NOMO-1 (cell line): ENCODE results near the gene SLC22A15.
A peak's percentile ranks its signal among the peaks of the same experiment; 100 is the strongest.
"Not testable (repeated sequence)": the region's sequence is repeated elsewhere in the genome, so short reads cannot be mapped to it uniquely, and the experiment has no call there.

Experiments used
- DNase-seq, 2 experiments: peaks; one replicate each; lab custom pipeline; 2025; ENCODE audit not compliant: unreplicated experiment in 2 of 2; lab: John Stamatoyannopoulos, UW

SLC22A15 gene

DNA sequence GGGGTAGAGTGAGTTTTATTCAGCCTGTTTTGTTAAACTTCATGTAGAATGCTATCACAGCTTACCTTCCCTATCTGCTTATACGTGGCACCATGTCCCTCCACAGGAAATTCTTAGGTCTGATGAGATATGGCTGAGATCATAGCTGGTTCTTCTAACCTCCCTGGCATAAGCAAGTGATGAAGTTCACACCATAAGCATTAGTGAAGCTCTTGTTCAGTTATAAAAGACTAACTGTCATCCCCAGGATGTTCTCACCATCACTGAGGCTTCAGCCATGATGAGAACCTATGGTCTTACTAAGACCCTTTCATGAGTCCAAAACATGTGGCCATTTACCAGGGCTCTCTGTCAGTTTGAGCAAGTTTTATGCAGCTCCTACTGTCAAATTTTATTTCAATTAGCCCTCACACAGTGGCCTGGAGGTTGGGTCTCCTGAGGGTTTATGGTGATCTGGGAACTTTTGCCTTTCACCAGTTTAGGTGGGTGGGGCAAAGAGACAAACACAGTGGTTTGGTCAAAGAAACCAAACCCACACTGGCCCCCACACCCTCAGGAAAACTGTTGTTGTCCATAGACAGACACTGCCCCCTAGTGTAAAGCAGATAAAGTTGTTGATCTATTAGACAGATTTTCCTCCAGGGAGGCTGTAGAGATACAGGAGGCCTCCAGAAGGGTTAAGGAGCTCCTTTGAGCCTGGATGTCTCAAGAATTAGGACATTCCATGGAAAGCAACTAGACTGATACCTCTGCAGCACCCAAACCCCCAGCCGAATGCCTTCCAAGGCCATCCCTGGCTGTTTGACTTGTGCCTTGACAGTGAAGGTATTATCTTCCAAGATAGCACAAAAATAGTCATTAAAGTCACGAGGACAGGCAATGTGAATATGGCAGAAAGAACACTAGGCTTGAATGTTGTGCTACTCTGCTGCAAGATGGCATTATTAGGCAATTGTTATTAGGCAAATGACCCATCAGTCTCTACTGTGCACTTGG, 5.0 kb downstream of the SLC22A15 start:
- DNase-seq, result peak; percentile 57 to 75

DNA sequence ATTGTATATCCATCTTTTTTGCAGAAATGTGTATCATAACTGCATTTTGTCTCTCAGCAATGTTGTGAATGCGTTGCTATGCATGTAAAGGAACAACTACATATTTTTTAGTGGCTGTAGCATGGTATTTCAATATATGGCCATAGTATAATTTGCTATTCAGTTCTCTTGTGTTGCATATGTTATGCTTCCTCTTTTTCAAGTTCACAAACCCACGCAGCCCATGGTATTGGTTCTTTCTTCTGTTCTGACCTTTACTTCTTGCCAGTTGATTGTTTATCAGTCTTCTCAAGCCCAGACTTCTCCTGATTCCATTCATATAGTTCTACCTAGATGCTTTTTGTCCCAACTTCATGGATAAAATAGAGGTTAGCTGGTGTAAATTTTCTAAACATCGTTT, 6.1 kb downstream of the SLC22A15 start:
- DNase-seq, result peak; percentile 12 to 80

DNA sequence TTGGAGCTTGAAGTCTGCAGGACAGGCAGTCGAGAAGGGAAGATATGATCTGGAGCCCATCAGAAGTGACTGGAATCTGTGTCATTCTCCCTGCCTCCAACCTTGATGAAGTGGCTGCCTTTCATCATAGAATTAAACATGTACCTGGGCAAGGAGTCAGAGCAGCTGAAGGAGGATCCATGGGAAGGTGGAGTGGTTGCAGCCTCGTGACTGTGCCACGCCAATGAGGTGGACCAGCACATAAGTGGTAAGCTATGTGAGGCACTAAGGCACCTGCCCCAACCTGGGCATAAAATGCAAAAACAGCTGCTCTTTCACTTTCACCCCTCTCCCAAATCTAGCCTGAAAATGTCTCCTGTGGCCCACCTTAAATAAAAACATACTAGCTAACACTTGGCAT, 7.3 kb downstream of the SLC22A15 start:
- DNase-seq, result no peak

DNA sequence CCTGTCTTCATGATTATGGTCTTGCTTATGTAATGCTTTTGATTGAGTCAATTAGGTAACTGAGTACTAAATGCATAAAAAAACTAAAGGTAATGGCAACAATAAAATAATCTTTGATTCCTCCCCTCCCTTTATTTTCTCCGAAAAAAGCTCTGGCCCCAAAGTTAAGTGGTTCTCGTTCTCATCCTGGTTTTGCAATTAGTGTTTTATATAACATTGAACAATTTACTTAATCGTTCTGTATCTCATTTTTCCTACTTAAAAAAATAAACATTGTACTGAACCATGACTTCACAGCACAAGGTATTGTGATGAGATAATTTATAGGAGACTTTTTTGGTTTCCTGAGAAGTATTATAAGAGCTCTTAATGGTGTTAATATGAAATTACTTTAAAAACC, 11.3 kb downstream of the SLC22A15 start:
- DNase-seq, result no peak

DNA sequence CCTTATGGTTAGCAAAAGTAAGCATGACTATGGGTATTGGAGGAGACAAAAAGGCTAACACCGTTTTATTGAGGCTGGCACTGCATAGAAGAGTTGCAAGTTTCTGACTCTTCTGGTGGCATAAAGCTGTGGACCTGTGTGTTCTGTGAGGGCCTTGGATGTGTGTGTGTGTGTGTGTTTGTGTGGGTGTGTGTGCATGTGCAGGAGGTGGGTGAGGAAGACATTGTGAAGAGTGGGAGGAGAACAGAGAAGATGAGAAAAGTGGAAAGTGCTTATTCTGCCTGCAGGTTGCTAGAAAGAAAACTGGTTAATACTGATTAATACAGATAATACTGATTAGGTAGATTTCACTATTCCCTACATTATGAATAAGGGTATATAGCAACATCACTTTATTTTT, 12.6 kb downstream of the SLC22A15 start:
- DNase-seq, result no peak

DNA sequence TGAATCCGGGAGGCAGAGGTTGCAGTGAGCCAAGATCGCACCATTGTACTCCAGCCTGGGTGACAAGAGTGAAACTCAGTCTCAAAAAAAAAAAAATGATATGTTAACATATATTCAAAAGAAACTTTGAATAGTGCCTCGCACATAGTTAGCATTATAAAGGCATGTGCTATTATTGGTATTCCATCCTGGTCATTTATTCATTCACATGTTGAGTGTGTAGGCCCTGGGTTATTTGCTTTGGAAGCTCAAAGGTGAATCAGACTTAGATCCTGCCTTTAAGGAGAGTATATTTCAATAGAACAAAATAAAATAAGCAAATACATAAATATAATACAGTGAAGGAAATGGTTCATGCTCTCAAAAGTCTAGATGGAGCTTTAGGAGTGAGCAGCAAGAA, 13.4 kb downstream of the SLC22A15 start:
- DNase-seq, result no peak

DNA sequence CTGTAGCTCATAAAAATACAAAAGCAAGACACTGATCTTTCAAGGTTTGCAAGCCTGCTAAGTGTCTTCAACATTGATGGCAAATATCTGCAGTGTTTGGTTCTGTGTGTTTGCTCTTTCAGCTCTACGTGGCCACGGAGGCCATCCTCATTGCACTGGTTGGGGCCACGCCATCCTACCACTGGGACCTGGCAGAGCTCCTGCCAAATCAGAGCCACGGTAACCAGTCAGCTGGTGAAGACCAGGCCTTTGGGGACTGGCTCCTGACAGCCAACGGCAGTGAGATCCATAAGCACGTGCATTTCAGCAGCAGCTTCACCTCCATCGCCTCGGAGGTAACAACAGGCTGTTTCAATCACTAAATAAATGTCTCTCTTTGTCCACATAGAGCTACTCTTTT, 15.6 kb downstream of the SLC22A15 start:
- DNase-seq, result no peak

DNA sequence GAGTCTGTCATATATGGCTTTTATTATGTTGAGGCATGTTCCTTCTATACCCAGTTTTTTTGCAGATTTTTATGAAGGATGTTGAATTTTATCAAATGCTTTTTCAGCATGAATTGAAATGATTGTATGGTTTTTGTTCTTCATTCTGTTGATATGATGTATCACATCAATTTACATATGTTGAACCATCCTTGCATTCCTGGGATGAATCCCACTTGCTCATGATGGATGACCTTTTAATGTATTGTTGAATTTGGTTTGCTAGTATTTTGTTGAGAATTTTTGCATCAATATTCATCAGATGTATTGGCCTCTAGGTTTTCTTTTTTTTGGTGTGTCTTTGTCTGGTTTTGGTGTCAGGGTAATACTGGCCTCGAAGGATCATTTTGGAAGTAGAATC, 21.6 kb downstream of the SLC22A15 start:
- DNase-seq, result not testable (repeated sequence)

DNA sequence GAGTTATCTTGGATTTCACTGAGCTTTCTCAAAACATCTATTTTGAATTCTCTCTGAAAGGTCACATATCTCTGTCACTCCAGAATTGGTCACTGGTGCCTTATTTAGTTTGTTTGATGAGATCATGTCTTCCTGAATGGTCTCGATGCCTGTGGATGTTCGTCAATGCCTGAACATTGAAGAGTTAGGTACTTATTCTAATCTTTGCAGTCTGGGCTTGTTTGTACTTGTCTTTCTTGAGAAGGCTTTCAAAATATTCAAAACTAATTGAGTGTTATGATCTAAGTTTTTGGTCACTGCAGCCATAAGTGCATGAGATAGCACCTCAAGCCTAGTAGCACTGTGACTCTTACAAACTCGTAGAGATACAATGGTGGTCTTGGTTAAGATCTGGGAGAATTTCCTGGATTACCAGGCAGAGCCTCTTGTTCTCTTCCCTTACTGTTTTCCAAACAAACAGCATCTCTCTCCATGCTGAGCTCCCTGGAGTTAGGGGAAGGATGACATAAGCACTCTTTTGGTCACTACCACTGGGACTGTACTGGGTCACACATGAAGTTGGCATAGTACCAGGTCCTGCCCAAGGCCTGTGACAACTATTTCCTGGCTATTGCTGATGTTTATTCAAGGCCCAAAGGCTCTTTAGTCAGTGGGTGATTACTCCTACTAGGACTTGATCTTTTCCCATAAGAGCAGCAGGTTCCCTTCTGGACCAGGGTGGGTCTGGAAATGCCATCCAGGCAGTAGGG, 25.6 kb downstream of the SLC22A15 start:
- no peak for DNase-seq

DNA sequence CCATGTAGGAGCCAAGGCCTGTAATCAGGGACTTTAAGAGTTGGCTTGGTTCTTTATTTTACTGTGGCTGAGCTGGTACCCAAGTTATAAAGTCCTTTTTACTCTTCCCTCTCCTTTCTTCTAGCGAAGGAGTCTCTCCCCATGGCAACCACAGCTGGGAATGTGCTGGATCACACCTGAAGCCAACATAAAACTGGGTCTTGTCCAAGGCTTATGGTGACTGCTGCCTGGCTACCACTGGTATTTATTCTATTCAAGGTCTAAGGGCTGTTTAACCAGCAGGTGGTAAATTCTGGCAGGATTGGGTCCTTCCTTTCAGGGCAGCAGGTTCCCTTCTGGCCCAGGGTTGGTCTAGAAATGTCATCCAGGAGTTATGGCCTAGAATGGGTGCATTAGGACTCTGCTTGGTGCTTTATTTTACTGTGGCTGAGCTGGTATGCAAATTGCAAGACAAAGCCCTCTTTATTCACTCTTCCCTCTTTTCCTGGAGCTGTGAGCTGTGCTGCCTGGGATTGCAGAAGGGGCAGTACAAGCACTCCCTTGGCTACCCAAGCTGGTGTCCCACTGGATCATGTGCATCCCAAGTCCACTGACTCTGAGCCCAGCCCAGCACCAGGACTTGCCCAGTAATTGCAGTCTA, 26.6 kb downstream of the SLC22A15 start:
- no peak for DNase-seq

DNA sequence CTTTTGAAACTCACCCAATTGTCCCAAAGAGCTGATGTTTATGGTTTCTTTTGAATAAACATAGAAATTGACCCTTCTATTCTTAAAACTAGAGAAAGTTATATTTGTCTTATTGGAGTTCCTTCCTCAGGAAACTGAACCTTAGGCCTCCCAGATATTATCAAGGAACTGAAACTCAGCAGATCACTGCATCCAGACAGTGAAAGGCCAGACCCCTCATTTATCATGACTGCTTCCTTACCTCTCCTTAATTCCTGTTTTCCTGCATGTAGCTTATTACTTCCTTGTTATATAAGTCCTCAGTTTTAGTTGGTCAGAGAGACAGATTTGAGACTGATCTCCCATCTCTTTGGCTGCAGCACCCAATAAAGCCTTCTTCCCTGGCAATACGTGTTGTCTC, 27.5 kb downstream of the SLC22A15 start:
- DNase-seq, result peak in 1 of 2 experiments; percentile 55

DNA sequence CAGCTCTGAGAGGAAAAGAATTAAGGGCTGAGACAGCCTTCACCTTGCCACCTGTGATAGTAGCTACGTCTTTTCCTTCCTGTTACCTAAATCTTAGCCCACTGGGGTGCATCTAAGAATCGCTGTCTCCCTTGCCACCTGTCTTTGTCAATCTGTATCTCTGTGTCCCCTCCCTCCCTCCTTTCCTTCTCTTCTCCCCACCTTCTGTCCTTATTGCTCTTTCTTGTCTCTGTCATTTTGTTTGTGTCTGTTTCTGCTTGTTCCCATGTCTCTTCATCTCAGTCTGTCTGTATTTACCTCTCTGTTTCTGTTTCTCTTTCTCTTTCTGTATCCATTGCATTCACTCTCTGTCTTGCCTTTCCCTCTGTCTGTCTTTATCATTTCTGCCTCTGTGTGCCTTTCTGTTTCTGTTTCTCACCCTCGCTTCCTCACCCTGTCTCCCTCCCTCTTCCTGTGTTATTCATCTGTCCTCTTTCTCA, 30.2 kb downstream of the SLC22A15 start:
- DNase-seq, result no peak

DNA sequence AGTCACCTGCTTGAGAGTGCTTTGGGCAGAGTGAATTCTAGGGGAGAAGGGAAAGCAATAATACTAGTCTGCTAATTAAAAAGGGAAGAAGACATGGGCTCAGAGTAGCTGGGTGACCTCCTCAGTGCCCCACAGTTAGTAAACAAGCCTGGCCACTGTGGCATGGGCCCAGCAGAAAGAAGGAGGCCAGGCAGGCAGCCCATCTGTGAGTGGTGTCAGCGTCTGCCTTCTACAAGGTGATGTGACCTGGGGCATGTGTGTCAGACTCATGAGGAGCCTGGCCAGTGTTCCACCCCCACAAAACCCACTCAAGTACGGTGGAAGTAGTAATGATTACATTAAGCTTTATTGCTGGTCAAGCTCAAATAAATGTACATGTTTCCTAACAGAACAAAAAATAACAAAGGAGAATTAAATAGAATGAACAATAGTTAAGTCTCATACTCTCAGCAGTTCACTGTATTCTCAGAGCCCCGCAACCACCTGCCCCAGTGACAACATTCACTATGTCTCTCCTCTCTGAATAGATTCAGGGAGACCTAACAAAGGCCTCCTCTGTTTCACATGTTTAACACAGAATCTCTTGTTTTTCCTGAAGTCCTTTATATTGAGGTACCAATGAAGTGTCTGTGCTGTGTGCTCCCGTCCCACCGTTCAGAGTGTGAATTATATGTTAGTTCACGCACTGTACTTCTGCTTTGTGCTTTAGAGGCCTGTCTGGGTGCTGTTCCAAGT, 32.5 kb downstream of the SLC22A15 start:
- DNase-seq, result no peak

DNA sequence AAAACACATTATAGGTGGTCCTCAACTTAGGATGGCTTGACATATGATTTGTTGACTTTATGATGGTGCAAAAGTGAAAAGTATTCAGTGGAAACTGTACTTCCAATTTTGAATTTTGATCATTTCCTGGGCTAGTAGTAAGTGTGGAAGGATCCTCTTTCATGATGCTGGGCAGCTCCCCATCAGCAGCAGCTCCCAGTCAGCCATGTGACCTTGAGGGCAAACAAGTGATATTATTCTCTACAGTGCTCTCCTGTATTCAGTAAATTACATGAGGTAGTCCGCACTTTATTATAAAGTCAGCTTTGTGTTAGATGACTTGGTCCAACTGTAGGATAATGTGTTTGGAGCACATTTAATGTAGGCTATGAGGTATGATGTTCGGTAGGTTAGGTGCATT, 36.4 kb downstream of the SLC22A15 start:
- DNase-seq, result no peak

DNA sequence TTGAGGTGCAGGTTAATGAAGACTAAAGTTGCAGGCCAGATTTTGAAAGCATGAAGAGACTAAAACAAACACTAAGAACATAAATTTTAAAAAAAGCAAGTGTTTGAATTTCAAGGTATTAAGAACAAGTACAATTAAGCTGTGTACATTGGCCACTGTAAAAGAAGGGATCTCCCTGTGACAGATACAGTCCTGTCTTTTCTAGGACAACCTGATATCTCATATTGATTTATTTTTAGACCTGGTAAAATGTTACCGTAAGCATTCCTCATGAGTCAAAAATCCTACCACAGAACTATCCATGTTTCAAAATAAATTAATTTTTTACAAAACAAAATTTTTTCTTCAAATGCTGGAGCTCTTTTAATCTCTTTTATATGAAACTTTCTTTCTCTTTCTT, 39.4 kb downstream of the SLC22A15 start:
- DNase-seq, result no peak

DNA sequence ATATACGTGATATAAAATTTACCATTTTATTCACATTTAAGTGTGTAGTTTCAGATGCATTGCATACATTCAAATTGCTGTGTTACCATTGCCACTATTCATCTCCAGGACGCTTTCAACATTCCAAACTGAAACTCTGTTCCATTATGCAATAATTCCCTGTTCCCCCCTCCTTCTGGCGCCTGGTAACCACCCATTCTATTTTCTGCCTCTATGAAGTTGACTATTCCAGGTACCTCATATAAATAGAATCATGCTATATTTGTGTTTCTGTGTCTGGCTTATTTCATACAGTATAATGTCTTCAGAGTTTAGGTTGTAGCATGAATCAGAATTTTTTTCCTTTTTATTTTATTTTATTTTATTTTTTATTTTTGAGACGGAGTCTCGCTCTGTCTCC, 41.7 kb downstream of the SLC22A15 start:
- DNase-seq, result no peak

DNA sequence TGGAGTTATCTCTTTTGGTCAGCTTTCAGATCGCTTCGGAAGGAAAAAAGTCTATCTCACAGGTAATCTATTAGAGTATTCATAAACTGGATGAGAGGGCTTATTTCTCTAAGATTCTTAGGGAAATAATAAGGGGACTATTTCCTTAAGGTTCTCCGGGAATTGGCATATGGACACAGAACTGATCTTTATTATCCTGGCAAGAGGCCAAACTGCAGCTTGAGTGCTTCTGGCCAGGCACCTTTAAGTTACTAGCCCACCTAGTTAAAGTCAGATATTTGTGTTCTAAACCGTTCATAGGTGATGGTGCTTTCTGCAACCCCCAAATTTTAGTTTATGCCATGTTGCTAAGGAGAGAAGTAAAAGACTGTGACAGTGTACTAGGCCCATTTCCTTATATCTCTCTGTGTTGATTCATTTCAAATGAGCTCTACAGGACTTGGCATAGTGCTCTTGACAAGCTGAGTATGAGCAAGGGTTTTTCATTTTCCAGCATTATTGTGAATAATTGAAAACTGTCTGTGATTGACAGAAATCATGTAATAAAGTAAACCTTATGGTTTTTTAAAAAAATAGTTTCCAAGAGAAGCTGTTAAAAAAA, 43.4 kb downstream of the SLC22A15 start:
- DNase-seq, result no peak

DNA sequence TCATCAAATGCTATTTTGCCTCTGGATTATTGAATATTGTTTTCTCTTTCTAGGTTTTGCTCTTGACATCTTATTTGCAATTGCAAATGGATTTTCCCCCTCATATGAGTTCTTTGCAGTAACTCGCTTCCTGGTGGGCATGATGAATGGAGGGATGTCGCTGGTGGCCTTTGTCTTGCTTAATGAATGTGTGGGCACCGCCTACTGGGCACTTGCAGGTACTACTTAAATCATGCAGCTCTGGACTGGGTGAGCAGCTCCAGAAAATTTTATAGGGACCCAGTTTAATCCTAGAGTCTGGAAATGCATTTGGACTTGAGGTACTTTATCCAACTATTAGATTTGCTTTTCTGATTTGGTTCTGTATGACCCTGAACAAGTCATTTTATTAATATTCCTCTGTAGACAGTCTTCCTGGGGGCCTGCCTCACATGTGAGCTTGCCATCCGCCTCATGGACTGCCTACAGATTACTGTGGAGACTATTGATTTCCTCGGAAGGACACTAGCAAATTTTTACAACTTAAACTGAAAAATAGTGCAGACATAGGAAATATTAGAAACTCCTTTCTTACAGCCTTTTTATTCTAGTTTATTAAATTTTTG, 44.5 kb downstream of the SLC22A15 start:
- peak; percentile 39 to 58 for DNase-seq

DNA sequence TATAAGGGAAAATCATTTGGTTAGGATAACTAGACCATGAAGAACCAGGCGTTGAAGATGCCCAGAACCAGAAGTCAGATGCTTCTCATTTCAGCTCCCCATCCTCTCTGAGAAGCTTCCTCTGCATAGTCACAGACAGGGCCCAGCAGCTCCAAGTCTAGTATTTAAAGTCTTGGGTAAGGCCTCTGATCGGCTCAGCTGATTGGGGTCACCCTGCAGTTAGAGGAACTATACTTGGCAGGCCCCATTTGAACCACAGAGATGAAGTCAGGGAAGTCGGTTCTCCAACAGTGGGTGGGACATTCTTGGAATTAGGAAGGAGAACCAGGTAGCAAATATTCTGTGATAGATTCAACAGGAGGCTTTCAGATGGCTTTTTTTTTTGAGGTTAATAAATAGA, 48.3 kb downstream of the SLC22A15 start:
- no peak for DNase-seq

DNA sequence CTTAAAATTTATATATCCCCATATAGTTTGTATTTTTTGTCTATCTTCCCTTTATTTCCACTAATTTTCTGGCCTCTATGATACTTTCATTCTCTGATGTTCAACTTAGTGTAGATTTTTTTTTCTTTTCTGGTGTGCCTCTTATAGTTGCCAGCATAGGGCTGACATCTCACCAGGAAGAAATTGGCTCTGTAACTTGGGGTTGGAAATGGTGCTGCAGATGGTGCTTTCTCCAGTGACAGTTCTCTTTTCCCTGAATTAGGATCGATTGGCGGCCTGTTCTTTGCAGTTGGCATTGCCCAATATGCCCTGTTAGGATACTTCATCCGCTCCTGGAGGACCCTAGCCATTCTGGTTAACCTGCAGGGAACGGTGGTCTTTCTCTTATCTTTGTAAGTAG, 50.3 kb downstream of the SLC22A15 start:
- DNase-seq, result no peak
